NCI-H2171 treated with DMSO at 0.1 percent for 48 hours (cell line): ENCODE measurements around the gene TEC.
"Not testable (repeated sequence)": the region's sequence is repeated elsewhere in the genome, so short reads cannot be mapped to it uniquely, and the experiment has no call there.

ENCODE experiments used
- DNase-seq: peaks from one replicate; lab custom pipeline; 2025; lab: John Stamatoyannopoulos, UW

Gene TEC

GRCh38 chr4:48242511-48243195 is 27.0 kb downstream of the TEC start:
- no peak for DNase-seq

GRCh38 chr4:48241731-48242130 is 27.9 kb downstream of the TEC start:
- DNase-seq, result no peak

DNA sequence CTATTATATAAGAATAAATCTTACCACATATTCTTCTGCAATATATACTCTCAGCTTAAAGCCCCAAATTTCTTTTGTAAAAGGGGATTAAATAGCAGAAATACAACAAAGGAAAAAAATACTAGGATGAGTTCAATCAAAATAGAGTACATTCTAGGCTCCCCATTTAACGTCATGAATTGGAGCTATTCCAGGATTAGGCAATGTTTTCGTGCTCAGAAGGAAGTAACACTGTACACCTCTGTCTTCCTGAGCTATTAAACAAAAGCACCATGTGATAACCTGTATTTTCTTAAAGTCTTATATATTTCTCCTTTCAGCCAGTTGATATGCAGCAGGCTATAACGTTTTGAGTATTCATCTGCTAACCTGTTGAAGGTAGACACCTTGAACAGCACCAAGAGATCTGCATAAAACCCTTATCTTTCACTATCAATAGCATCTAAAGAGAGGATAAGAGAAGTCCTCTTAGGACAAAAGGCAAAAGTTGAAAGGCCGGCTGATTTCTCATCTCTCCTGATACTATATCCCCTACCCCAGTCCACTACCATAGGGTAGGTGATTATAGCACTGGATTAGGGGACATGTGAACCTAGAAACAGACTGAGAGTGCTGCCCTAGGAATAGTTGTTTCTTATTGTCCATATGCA is 31.5 kb downstream of the TEC start:
- DNase-seq, result no peak

- no peak for DNase-seq
Measured at GRCh38 chr4:48235050-48235449, 34.6 kb downstream of the TEC start.

DNA sequence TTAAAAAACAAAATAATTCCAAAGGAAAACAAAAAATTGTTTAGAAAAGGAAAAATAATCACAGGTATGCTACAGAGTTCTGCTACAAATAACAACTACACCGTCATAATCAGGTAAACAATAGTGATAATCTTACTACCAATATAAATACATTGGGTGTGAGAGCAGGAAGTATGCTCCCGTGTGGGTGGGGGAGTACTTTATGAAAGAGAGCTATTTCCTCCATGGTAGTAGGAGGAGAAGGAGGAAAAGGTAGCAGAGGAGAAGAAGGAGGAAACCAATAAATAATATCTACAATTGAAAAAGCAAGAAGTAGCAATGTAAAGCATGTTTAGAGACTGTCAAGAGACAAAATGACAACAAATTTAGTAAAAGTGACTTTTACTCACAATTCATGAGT is 35.1 kb downstream of the TEC start:
- no peak for DNase-seq

- no peak for DNase-seq
Measured at GRCh38 chr4:48228949-48229348, 40.7 kb downstream of the TEC start.

- no peak for DNase-seq
Measured at GRCh38 chr4:48227662-48228061, 42.0 kb downstream of the TEC start.

GRCh38 chr4:48226199-48226598 is 43.4 kb downstream of the TEC start:
- DNase-seq, result no peak

GRCh38 chr4:48225368-48226141 is 44.1 kb downstream of the TEC start:
- DNase-seq, result no peak

DNA sequence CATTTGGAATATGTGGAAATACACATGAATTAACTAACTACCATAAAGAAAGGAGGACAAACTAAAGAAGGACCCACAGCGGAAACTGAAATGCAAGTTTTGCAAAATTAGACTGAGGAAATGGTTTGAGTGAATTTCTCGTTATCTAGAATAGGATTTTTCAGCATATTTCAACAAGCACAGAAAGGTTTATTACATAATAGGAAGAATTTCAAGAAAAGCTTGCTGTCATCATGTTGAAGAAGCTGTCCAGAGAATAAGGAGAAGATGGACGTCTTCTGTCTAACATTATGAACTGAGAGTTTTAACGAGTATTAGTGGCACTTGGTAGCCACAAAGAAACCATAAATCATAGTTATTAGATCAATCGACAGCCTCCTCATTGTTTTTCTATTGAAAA is 45.0 kb downstream of the TEC start:
- no peak for DNase-seq

- DNase-seq, result no peak
Measured at GRCh38 chr4:48223633-48224295, 45.9 kb downstream of the TEC start.

DNA sequence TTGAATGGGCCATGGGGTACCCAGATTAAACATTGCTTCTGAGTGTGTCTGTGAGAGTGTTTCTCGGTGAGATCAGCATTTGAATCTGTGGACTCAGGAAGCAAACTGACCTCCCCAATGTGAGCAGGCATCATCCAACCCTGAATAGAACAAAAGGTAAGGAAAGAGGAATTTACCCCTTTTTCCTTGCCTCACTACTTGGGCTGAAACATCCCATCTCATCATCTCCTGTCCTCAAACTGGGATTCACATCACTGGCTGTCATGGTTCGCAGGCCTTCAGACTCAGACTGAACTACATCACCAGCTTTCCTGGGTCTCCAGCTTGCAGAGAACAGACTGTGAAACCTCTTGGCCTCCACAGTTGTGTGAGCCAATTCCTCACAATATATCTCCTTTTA is 47.1 kb downstream of the TEC start:
- no peak for DNase-seq

DNA sequence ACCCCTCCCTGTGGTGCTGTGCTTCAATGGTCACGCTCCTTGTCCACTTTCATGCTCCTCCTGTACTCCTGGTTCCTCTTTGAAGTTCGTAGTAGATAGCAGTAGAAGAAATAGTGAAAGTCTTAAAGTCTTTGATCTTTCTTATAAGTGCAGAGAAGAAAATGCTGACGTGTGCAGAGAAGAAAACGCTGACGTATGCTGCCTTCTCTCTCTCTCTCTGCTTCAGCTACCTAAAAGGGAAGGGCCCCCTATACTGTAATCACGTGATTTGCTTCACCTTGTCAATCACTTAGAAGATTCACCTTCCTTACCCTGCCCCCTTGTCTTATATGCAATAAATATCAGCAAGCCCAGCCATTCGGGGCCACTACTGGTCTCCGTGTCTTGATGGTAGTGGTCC is 50.2 kb downstream of the TEC start:
- DNase-seq, result not testable (repeated sequence)

GRCh38 chr4:48216563-48216962 is 53.1 kb downstream of the TEC start:
- no peak for DNase-seq

- DNase-seq, result no peak
Measured at GRCh38 chr4:48215977-48216376, 53.7 kb downstream of the TEC start.

DNA sequence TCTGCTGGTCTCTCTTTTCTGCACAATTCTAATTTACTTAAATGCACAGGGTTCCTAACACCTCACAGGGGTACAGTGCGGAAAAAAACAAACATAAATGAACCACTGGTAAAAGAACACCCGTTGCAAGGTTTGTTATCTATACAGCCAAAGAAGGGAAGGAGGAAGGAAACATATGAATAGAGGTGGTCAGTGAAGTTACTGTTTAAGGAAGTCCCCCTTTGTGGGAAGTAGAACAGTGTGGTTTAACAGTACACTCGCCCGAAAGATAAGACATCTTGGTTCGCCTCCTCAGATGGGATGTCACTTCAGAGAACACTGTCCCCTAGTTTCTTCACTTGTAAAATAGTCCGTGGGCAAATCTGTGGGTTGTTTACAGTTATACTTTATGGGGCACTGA is 57.5 kb downstream of the TEC start:
- no peak for DNase-seq

GRCh38 chr4:48210966-48211328 is 58.7 kb downstream of the TEC start:
- DNase-seq, result no peak

- no peak for DNase-seq
Measured at GRCh38 chr4:48205626-48206025, 64.0 kb downstream of the TEC start.

GRCh38 chr4:48205107-48205506 is 64.5 kb downstream of the TEC start:
- DNase-seq, result no peak

GRCh38 chr4:48203819-48204218 is 65.8 kb downstream of the TEC start:
- DNase-seq, result no peak

- no peak for DNase-seq
Measured at GRCh38 chr4:48197643-48198237, 71.9 kb downstream of the TEC start.

- DNase-seq, result no peak
Measured at GRCh38 chr4:48196758-48197504, 72.7 kb downstream of the TEC start.
